AG09319 (cell line): Measurements from ENCODE around the gene CAPZA1.

ENCODE experiments used
- DNase-seq: peaks from one replicate; pipeline ENCODE4 v3.0.0-alpha.2; 2010; ENCODE audit warnings: low read depth; ENCODE audit errors: extremely low read depth
- TF ChIP-seq, protein P1 (sequence below): IDR thresholded peaks from 2 replicates; pipeline ENCODE4 v1.5.1; 2011; ENCODE audit warnings: low read depth, mild to moderate bottlenecking, inconsistent platforms, low read length, moderate library complexity

The CAPZA1 gene

GRCh38 chr1:112672842-112673241 is 53.2 kb downstream of the CAPZA1 start:
- TF ChIP-seq, protein P1, sequence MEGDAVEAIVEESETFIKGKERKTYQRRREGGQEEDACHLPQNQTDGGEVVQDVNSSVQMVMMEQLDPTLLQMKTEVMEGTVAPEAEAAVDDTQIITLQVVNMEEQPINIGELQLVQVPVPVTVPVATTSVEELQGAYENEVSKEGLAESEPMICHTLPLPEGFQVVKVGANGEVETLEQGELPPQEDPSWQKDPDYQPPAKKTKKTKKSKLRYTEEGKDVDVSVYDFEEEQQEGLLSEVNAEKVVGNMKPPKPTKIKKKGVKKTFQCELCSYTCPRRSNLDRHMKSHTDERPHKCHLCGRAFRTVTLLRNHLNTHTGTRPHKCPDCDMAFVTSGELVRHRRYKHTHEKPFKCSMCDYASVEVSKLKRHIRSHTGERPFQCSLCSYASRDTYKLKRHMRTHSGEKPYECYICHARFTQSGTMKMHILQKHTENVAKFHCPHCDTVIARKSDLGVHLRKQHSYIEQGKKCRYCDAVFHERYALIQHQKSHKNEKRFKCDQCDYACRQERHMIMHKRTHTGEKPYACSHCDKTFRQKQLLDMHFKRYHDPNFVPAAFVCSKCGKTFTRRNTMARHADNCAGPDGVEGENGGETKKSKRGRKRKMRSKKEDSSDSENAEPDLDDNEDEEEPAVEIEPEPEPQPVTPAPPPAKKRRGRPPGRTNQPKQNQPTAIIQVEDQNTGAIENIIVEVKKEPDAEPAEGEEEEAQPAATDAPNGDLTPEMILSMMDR = no peak
- DNase-seq = no peak

- TF ChIP-seq, protein P1 = peak; percentile 61
- peak; percentile 44 for DNase-seq
Measured at GRCh38 chr1:112673592-112674439, 54.2 kb downstream of the CAPZA1 start.

GRCh38 chr1:112674440-112674985 is 54.9 kb downstream of the CAPZA1 start, which contains the start of gene MOV10:
TSS of gene MOV10 (plus strand) at chr1:112674659. CDS start at chr1:112674913, 254 bp downstream.
- peak; percentile 31 for DNase-seq
- TF ChIP-seq, protein P1 = no peak

DNA sequence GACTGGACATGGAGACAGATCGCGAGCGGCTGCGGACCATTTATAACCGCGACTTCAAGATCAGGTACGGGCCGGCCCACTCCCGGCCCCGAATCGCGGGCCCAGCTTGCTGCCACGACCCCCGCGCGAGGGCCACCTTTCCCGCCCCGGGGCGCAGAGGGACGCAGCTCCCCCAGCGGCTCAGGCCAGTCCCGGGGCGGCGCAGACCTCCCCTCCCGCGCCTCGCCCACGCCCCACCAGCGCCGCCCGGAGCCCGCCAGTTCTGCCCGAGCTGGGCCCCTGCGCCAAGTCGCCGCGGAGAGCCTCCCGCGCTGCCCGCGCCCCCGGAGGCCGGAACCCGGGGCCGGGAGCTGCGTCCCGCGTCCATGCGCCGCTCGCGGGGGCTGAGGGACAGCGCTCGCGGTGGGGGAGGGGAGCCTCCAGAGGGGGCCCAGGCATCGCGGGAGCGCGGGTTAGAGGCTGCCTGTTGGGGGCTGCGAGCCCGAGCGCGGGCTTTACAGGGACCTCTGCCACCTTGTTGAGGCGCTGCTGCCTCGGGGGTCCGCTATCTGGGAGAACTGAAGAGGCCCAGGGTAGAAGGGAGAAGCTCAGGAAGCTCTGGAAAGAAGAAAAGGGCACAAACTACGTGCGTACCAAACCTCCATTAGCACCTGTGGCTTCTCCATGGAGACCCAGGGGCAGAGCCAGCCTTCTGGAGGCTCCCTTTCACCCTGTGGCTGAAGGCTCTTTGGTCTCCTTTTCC is 55.5 kb downstream of the CAPZA1 start:
- no peak for DNase-seq
- TF ChIP-seq, protein P1 = no peak; the same call in 1 of the 2 replicates

GRCh38 chr1:112675728-112676381 is 56.2 kb downstream of the CAPZA1 start:
- DNase-seq = no peak
- TF ChIP-seq, protein P1 = no peak

- TF ChIP-seq, protein P1 = no peak
- no peak for DNase-seq
Measured at GRCh38 chr1:112676543-112676942, 56.9 kb downstream of the CAPZA1 start.
